Mucosa of stomach (tissue), 1 donor: ENCODE results near the gene PTPRE.

Source experiments
- H3K27me3 ChIP-seq: one replicate; pipeline ENCODE4 v1.7.0; 2013; ENCODE audit warnings: mild to moderate bottlenecking, low read length; ENCODE audit not compliant: control insufficient read depth, insufficient read depth
- H3K36me3 ChIP-seq: one replicate; pipeline ENCODE4 v1.7.0; 2013; ENCODE audit warnings: low read length; ENCODE audit not compliant: control insufficient read depth, insufficient read depth
- H3K4me1 ChIP-seq: one replicate; pipeline ENCODE4 v1.7.0; 2013; ENCODE audit warnings: mild to moderate bottlenecking, low read length; ENCODE audit not compliant: control insufficient read depth, insufficient read depth
- H3K4me3 ChIP-seq: one replicate; pipeline ENCODE4 v1.7.0; 2013; ENCODE audit warnings: low read length
- H3K9ac ChIP-seq: one replicate; pipeline ENCODE4 v1.7.0; 2013; ENCODE audit warnings: mild to moderate bottlenecking, low read length, moderate library complexity
- H3K9me3 ChIP-seq: one replicate; pipeline ENCODE4 v1.7.0; 2013; ENCODE audit warnings: mild to moderate bottlenecking, low read length, moderate library complexity; ENCODE audit not compliant: control insufficient read depth
- donor health status: Pancreatic carcinoma.

PTPRE gene

GRCh38 chr10:127923646-127924045 is 16.7 kb downstream of the PTPRE start:
- H3K4me1 ChIP-seq: peaks cover 64% of the 10 kb centered on the region
- H3K9me3 ChIP-seq: no peaks in the 10 kb centered on the region
- H3K9ac ChIP-seq: no peak overlapping the region
- no peak overlapping the region for H3K4me3 ChIP-seq
- H3K36me3 ChIP-seq: no peaks in the 10 kb centered on the region
- H3K27me3 ChIP-seq: no peaks in the 10 kb centered on the region

- no peak overlapping the region for H3K9ac ChIP-seq
- H3K27me3 ChIP-seq: no peaks in the 10 kb centered on the region
- H3K4me3 ChIP-seq: no peak overlapping the region
- H3K4me1 ChIP-seq: peaks cover 61% of the 10 kb centered on the region
- no peaks in the 10 kb centered on the region for H3K36me3 ChIP-seq
- no peaks in the 10 kb centered on the region for H3K9me3 ChIP-seq
Observed at GRCh38 chr10:127925471-127926207, 18.7 kb downstream of the PTPRE start.

DNA sequence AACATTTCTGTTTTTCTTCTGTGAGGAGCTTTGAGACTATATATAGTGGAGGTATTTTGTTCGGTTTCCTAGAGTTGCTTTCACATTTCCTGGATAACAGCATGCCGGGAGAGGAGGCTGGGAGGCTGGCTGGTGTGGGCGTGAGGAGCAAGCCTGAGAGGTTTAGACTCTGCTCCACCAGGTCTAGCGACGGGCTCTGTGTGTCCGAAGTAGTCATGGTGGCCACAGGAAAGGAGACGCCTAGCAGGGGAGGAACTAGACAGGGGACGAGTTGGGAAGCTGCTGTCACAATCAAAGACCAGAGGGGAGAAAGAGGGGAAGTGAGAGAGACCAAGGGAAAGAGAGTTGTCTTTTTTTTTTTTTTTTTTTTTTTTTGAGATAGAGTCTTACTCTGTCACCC is 19.6 kb downstream of the PTPRE start:
- no peaks in the 10 kb centered on the region for H3K36me3 ChIP-seq
- peaks cover 53% of the 10 kb centered on the region for H3K4me1 ChIP-seq
- H3K4me3 ChIP-seq: no peak overlapping the region
- H3K9me3 ChIP-seq: no peaks in the 10 kb centered on the region
- H3K27me3 ChIP-seq: no peaks in the 10 kb centered on the region
- H3K9ac ChIP-seq: no peak overlapping the region

DNA sequence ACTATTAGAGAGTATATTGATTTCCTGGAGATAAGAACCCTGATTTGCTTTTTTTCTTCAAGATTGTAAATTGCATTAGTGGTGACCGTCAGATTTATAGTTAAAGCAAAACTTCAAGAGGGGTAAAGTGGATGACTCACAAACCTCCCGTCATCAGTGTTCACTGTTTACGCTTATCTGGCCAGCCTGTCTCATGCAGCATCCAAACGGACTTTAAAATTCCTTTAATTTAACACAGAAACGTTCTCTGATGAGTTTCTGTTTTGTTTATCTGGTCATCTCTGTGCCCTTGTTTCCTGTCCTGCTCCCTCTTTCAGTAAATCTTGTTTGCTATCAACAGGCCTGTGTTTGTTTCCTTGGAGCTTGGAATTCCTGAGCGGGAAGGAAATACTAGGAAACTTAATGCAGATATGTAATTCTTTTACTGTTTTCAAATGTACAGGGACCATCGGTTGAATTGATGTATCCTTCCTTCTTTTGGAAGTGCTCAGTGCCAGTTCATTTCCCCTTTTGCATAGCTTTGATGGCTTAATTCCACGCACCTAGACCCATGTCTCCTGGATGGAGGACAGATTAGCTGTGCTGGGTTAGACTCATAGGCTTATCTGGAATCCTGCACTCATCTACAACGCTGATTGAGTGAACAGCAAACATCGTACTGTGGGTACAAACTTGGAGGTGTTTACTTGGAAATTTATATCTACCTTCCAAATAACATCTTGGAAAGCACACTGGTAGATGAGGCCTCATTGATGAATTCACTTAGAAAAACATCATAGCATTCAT is 21.3 kb downstream of the PTPRE start:
- H3K27me3 ChIP-seq: no peaks in the 10 kb centered on the region
- H3K4me1 ChIP-seq: peaks cover 35% of the 10 kb centered on the region
- H3K4me3 ChIP-seq: no peak overlapping the region
- no peaks in the 10 kb centered on the region for H3K36me3 ChIP-seq
- H3K9ac ChIP-seq: no peak overlapping the region
- no peaks in the 10 kb centered on the region for H3K9me3 ChIP-seq

DNA sequence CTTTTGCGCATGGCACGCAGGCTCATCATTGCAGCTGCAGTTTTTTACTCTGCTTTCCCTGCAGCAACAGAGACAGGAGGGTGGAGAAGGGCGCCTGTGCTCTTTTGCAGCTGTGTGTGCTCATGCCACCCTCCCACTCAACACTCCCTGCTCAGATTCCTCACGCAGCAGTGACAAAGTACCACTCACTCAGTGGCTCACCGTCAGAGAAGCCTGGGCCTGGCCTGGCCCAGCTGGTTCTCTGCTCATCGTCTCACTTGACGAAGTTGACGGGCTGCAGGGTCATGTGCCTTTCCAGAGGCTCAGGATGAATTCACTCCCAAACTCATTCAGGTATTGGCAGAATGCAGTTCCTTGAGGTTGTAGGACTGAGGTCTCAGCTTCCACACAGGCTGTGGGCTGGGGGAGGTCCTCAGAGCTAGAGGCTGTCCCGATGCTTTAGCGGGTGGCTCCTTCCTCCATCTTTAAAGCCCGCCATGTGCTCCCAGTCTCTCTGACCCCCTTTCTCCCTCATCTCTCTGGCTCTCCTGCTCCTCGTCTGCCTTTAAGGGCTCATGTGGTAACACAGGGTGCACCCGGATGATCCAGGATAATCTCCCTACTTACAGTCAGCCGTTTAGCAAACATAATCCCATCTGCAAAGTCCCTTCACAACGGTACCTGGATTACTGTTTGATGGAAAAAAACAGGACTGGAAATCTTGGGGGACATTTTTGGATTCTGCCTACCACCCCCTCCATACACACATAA is 25.8 kb downstream of the PTPRE start:
- Histone ChIP-seq H3K27me3 (no peaks in the 10 kb centered on the region), H3K9ac (no peak overlapping the region), H3K9me3 (no peaks in the 10 kb centered on the region), H3K4me1 (peaks cover 14% of the 10 kb centered on the region), H3K36me3 (no peaks in the 10 kb centered on the region), H3K4me3 (no peak overlapping the region)

DNA sequence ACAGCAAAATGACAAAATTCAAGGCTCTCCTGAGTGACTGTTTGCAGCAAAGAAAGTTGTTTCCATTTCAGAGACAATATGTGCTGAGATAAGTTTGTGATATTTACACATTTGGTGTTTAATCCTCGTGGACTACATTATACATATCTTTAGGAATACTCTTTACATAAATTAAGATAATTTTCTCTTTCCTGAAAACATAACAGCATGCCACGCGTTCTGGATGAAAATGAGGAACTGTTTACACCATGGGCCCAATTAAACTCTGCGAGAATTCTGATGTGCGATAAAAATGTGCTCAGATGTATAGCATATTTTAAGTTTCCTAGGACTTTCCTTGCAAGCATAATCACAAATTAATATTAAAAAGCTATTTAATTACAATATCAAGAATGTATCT is 26.4 kb downstream of the PTPRE start:
- Histone ChIP-seq H3K27me3 (no peaks in the 10 kb centered on the region), H3K4me3 (no peak overlapping the region), H3K4me1 (peaks cover 9% of the 10 kb centered on the region), H3K9ac (no peak overlapping the region), H3K36me3 (no peaks in the 10 kb centered on the region), H3K9me3 (no peaks in the 10 kb centered on the region)

DNA sequence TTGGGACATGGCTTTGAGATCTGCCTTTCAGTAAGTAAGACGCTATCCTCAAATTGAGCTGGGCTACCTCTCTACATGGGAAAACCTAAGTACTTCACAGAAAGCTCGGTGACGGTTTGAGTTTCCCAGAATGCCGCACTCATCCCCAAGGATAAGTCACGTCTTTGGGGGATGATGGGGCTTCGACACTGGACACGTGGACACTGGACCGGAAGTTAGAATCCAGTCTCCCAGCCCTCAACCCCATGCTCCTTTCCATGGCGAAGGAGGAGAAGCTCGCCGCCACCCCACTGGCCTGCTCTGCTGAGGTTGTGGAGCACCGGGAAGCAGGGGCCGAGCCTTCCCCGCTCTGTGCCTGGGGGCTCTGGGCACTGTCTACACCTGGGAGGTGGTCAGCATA is 27.5 kb downstream of the PTPRE start:
- Histone ChIP-seq H3K36me3 (no peaks in the 10 kb centered on the region), H3K9me3 (no peaks in the 10 kb centered on the region)

DNA sequence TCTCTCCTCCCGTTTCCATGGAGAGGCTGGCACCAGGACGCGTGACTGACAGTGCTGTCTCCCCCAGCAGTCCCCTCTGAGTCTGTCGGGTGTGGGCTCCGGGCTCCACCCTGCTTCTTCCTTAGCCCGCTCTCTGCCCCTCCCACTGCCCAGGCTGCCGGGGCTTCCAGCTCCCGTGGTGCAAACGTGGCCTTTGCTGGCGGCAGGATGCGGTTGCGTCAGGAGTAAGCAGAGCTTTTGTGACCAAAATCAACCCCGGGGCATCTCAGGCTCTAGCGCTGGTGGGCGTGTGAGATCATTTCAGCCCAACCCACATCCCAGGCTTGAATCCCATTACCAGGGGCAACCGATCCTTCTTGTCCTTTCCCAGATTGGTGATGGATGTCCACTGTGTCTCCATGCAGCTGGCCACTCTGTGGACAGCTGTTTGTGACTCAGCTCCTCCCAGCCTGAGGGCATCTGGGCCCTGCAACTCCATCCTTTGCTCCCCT is 28.2 kb downstream of the PTPRE start:
- no peaks in the 10 kb centered on the region for H3K27me3 ChIP-seq
- H3K36me3 ChIP-seq: no peaks in the 10 kb centered on the region
- H3K9me3 ChIP-seq: no peaks in the 10 kb centered on the region
- no peak overlapping the region for H3K4me3 ChIP-seq
- H3K4me1 ChIP-seq: no peaks in the 10 kb centered on the region
- no peak overlapping the region for H3K9ac ChIP-seq

More for the DNA sequence above, 27.5 kb downstream of the PTPRE start:
- no peaks in the 10 kb centered on the region for H3K27me3 ChIP-seq
- H3K4me1 ChIP-seq: peaks cover 2% of the 10 kb centered on the region
- no peak overlapping the region for H3K9ac ChIP-seq
- no peak overlapping the region for H3K4me3 ChIP-seq

DNA sequence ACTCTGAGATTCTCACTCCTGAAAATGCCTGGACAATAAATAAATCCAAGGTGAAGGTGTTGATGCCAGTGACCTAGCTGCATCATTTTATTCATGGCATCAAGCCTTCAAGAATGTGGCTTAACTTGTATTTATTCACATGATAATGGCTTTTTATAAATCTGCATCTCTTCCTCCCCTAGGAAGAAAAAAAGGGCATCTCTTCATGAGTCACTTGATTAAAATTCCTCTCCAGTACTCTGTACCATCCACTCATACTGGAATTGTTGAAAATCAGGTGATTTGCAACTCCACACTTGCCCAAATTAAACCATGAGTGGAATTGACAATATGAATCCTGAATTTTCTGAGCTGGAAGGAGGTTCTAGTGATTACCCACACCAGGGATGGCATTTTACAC is 30.2 kb downstream of the PTPRE start:
- Histone ChIP-seq H3K36me3 (no peaks in the 10 kb centered on the region), H3K9me3 (no peaks in the 10 kb centered on the region), H3K27me3 (no peaks in the 10 kb centered on the region), H3K4me1 (no peaks in the 10 kb centered on the region), H3K9ac (no peak overlapping the region), H3K4me3 (no peak overlapping the region)

DNA sequence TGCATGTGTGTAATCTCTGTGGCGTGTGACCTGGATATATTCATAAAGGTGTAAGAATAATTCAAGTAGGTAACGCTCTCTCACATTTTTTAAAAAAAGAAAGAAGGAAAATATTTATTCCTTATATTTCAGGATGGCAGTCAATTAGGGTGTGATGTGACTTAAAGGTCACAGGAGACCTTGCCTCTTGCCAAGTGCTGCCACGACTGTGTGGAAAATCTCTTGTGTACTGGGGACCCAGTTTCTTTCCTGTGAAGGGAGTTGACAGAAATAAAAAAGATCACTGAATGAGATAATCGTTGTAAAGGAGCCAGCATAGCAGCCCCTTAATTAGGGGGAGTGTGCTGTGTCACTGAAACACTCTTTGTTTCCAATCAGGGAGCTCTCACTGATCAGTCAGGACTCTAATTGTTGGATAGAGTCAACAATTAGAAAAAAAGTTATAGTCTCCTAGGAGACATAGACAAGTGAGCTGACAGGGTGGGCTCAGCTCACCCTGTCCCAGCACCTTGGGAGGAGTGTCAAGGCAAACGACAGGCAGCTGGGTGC is 31.1 kb downstream of the PTPRE start:
- Histone ChIP-seq H3K9me3 (no peaks in the 10 kb centered on the region), H3K36me3 (no peaks in the 10 kb centered on the region), H3K9ac (no peak overlapping the region)

GRCh38 chr10:127939786-127940330 is 33.0 kb downstream of the PTPRE start:
- no peaks in the 10 kb centered on the region for H3K27me3 ChIP-seq
- no peak overlapping the region for H3K9ac ChIP-seq

More for the DNA sequence above, 31.1 kb downstream of the PTPRE start:
- H3K27me3 ChIP-seq: no peaks in the 10 kb centered on the region
- H3K4me1 ChIP-seq: no peaks in the 10 kb centered on the region
- no peak overlapping the region for H3K4me3 ChIP-seq

More at GRCh38 chr10:127939786-127940330, 33.0 kb downstream of the PTPRE start:
- no peak overlapping the region for H3K4me3 ChIP-seq
- H3K9me3 ChIP-seq: no peaks in the 10 kb centered on the region
- H3K4me1 ChIP-seq: no peaks in the 10 kb centered on the region
- no peaks in the 10 kb centered on the region for H3K36me3 ChIP-seq
